Measurements from ENCODE around the gene CFAP73. TPM values are rescaled to one million over a fixed set of nuclear protein-coding genes. Genes with fewer than 3 reads are reported as not detected.
A peak's percentile ranks its signal among the peaks of the same experiment; 100 is the strongest.

CFAP73 gene
- total RNA-seq, 4 donors from 2014 or later, result not detected

GRCh38 chr12:113161415-113162016 is 12.0 kb downstream of the CFAP73 start:
- Histone ChIP-seq H3K9me3 (no peaks in the 10 kb centered on the region), H3K4me3 (no peak overlapping the region), H3K4me1 (no peaks in the 10 kb centered on the region), H3K27ac (no peak overlapping the region), H3K27me3 (peaks cover 0 to under 1% (median 0%) of the 10 kb centered on the region in 3 donors), H3K36me3 (peaks cover 0 to 91% of the 10 kb centered on the region in 2 donors)
- in situ Hi-C loops (cut with MboI; ENCODE audit: low sequenced_read_pairs in 4 of 4) (no loop called here), intact Hi-C loops (cut with DNase I; ENCODE audit: low total_unique reads) (no loop called here)
- ATAC-seq, result no peak
- TF ChIP-seq POLR2A (IDR thresholded peaks at IDR 0.05), result no peak
- no peak for TF ChIP-seq CTCF (IDR thresholded peaks at IDR 0.05 in 4 of 5, conservative IDR thresholded peaks at IDR 0.05 in 1 of 5)
- DNase-seq, result no peak

DNA sequence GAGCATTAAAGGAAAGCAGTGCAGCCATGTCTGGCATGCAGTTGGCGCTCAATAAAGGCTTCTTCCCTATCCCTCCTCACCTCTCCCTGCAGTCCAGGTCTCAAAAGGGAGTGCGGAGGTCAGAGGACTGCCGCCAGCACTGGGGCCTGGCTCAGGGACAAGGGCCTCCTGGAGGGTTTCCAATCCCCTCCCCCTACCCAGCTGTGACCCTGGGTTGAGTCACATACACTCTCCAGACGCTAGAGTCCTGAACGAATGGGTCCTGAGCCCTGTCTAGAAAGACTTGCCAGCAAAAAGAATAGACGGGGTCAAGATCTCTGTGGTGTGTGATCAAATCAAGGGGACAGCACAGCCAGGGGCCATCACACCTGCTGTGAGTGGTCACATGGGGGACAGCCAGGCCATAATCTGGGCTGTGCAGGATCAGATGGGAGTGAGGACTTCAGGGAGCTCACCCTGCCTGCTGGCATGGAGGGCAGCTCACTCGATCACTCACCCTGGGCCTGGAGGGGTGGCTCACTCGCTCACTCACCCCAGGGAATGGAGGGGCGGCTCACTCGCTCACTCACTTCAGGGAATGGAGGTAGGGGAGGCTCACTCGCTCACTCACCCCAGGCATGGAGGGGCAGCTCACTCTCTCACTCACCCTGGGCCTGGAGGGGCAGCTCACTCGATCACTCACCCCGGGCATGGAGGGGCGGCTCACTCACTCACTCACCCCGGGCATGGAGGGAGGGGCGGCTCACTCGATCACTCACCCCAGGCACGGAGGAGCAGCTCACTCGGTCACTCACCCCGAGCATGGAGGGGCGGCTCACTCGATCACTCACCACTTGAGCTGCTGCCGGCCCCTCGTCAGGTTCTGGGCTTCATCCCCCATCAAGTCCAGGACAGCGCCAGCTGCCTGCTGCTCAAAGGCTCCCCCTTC is 12.8 kb downstream of the CFAP73 start:
- Histone ChIP-seq H3K27me3 (no peaks in the 10 kb centered on the region), H3K4me3 (no peak overlapping the region), H3K27ac (no peak overlapping the region), H3K4me1 (no peaks in the 10 kb centered on the region), H3K9me3 (no peaks in the 10 kb centered on the region), H3K36me3 (peaks cover 0 to 100% of the 10 kb centered on the region in 2 donors)
- TF ChIP-seq POLR2A (IDR thresholded peaks at IDR 0.05) (no peak), CTCF (IDR thresholded peaks at IDR 0.05 in 4 of 5, conservative IDR thresholded peaks at IDR 0.05 in 1 of 5) (no peak)
- DNase-seq, result no peak
- intact Hi-C loops (cut with DNase I; ENCODE audit: low total_unique reads) (no loop called here), in situ Hi-C loops (cut with MboI; ENCODE audit: low sequenced_read_pairs in 4 of 4) (no loop called here)
- ATAC-seq, result peak in 1 of 2 donors; percentile 39

GRCh38 chr12:113163030-113163360 is 13.5 kb downstream of the CFAP73 start:
- ATAC-seq, result no peak
- intact Hi-C loops (cut with DNase I; ENCODE audit: low total_unique reads), result no loop called here
- TF ChIP-seq CTCF (IDR thresholded peaks at IDR 0.05 in 4 of 5, conservative IDR thresholded peaks at IDR 0.05 in 1 of 5), result no peak
- TF ChIP-seq POLR2A (IDR thresholded peaks at IDR 0.05), result no peak
- no peak overlapping the region for H3K4me3 ChIP-seq
- in situ Hi-C loops (cut with MboI; ENCODE audit: low sequenced_read_pairs in 4 of 4), result no loop called here
- DNase-seq, result no peak
- H3K4me1 ChIP-seq, result no peaks in the 10 kb centered on the region
- H3K27me3 ChIP-seq, result no peaks in the 10 kb centered on the region
- H3K27ac ChIP-seq, result no peak overlapping the region
- H3K9me3 ChIP-seq, result no peaks in the 10 kb centered on the region
- H3K36me3 ChIP-seq, result peaks cover 0 to 100% of the 10 kb centered on the region in 2 donors

- H3K9me3 ChIP-seq, result no peaks in the 10 kb centered on the region
- H3K4me1 ChIP-seq, result no peaks in the 10 kb centered on the region
- no peak for TF ChIP-seq CTCF (IDR thresholded peaks at IDR 0.05 in 4 of 5, conservative IDR thresholded peaks at IDR 0.05 in 1 of 5)
- no peak for TF ChIP-seq POLR2A (IDR thresholded peaks at IDR 0.05)
- intact Hi-C loops (cut with DNase I; ENCODE audit: low total_unique reads), result no loop called here
- peaks cover 2 to 100% of the 10 kb centered on the region in 2 donors for H3K36me3 ChIP-seq
- no peak for DNase-seq
- no peak overlapping the region for H3K27ac ChIP-seq
- no peak overlapping the region for H3K4me3 ChIP-seq
- in situ Hi-C loops (cut with MboI; ENCODE audit: low sequenced_read_pairs in 4 of 4), result no loop called here
- ATAC-seq, result no peak
- H3K27me3 ChIP-seq, result no peaks in the 10 kb centered on the region
Measured at GRCh38 chr12:113164014-113164413, 14.5 kb downstream of the CFAP73 start.
